Immature natural killer cell (primary cell): ENCODE results near the gene MFAP3L. TPM values are rescaled to one million over a fixed set of nuclear protein-coding genes. Genes with fewer than 3 reads are reported as not detected.

Experiments
- DNase-seq, 3 donors: peaks; one replicate each; pipeline ENCODE4 v3.0.0; 2022; ENCODE audit warnings: mixed read lengths in 1 of 3
- H3K27ac Mint-ChIP-seq, 6 donors: one replicate each; pipeline ENCODE4 v1.8.0; 2020; ENCODE audit warnings: mixed read lengths in 6 of 6, mild to moderate bottlenecking in 5 of 6, inconsistent platforms in 4 of 6, moderate library complexity in 3 of 6
- H3K27me3 Mint-ChIP-seq, 3 donors: one replicate each; pipeline ENCODE4 v1.8.0; 2020 to 2021; ENCODE audit warnings: low read depth in 3 of 3, mild to moderate bottlenecking in 3 of 3, mixed read lengths in 3 of 3, moderate library complexity in 3 of 3, inconsistent platforms in 1 of 3
- H3K36me3 Mint-ChIP-seq, 3 donors: one replicate each; pipeline ENCODE4 v1.8.0; 2020; ENCODE audit warnings: mixed read lengths in 3 of 3, inconsistent platforms in 2 of 3, mild to moderate bottlenecking in 2 of 3
- H3K4me1 Mint-ChIP-seq, 2 donors: one replicate each; pipeline ENCODE4 v1.8.0; 2020; ENCODE audit warnings: inconsistent platforms in 2 of 2, mild to moderate bottlenecking in 2 of 2, mixed read lengths in 2 of 2, moderate library complexity in 1 of 2
- H3K4me3 Mint-ChIP-seq, 5 donors: one replicate each; pipeline ENCODE4 v1.8.0; 2020; ENCODE audit warnings: mild to moderate bottlenecking in 5 of 5, mixed read lengths in 5 of 5, inconsistent platforms in 3 of 5, moderate library complexity in 3 of 5
- H3K9me3 Mint-ChIP-seq, 6 donors: one replicate each; pipeline ENCODE4 v1.8.0; 2020; ENCODE audit warnings: mild to moderate bottlenecking in 6 of 6, mixed read lengths in 6 of 6, inconsistent platforms in 4 of 6, moderate library complexity in 3 of 6
- polyA plus RNA-seq, 3 donors: library from polyadenylated mRNA; unstranded; fragments of 300-500 nt; fragmentation: Illumina TruSeq; gene quantifications; one replicate each; pipeline ENCODE4 v1.2.3, GENCODE V29; 2021

The MFAP3L gene
- polyA plus RNA-seq, 3 donors from 2014 or later: 0.63 to 3.4 (median 2.9) TPM

GRCh38 chr4:170011921-170012628 is 14.1 kb downstream of the MFAP3L start:
- Mint-ChIP-seq H3K27me3 (peaks cover 0 to 8% (median 8%) of the 10 kb centered on the region in 3 donors), H3K36me3 (peaks cover 0 to 4% (median 0%) of the 10 kb centered on the region in 3 donors), H3K27ac (no peak overlapping the region), H3K4me1 (peaks cover 15 to 17% of the 10 kb centered on the region in 2 donors), H3K9me3 (no peaks in the 10 kb centered on the region), H3K4me3 (no peak overlapping the region)
- DNase-seq: no peak

DNA sequence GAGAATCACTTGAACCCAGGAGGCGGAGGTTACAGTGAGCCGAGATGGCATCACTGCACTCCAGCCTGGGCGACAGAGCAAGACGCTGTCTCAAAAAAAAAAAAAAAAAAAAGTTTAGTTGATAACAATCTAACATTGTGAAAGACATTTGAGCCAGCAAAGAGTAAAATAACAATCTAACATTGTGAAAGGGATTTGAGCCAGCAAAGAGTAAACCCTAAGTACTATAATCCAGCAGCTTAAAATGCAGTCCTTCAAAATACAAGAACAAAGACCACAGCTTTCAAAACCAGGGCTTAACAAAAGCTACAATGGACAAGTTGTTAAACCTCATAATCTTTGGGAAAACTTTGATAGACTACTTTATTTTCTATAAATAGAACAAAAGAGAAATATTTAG is 16.9 kb downstream of the MFAP3L start:
- DNase-seq: no peak
- H3K4me3 Mint-ChIP-seq: no peak overlapping the region
- no peak overlapping the region for H3K27ac Mint-ChIP-seq
- peaks cover 15 to 19% of the 10 kb centered on the region in 2 donors for H3K4me1 Mint-ChIP-seq
- peaks cover 0 to 4% (median 0%) of the 10 kb centered on the region in 3 donors for H3K36me3 Mint-ChIP-seq
- peaks cover 0 to 8% (median 7%) of the 10 kb centered on the region in 3 donors for H3K27me3 Mint-ChIP-seq
- H3K9me3 Mint-ChIP-seq: no peaks in the 10 kb centered on the region

DNA sequence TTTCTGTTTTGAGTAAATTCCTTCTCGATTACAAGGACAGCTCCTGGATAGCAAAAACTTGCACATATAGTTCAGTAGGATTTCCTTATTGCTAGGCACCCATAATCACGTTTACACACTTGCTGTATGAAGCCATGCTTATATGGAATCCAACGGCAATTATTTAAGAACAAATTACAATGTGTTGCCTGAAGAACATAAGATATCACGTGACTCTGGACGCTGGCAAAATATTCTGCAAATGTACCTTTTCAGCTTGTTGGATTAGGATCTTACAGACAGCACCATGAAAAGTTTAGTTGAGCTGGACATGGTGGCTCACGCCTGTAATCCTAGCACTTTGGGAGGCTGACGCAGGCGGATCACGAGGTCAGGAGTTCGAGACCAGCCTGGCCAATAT is 17.4 kb downstream of the MFAP3L start:
- Mint-ChIP-seq H3K27me3 (peaks cover 0 to 8% (median 7%) of the 10 kb centered on the region in 3 donors), H3K4me1 (peaks cover 15 to 19% of the 10 kb centered on the region in 2 donors), H3K27ac (no peak overlapping the region), H3K4me3 (no peak overlapping the region), H3K9me3 (no peaks in the 10 kb centered on the region), H3K36me3 (peaks cover 0 to 4% (median 0%) of the 10 kb centered on the region in 3 donors)
- no peak for DNase-seq

DNA sequence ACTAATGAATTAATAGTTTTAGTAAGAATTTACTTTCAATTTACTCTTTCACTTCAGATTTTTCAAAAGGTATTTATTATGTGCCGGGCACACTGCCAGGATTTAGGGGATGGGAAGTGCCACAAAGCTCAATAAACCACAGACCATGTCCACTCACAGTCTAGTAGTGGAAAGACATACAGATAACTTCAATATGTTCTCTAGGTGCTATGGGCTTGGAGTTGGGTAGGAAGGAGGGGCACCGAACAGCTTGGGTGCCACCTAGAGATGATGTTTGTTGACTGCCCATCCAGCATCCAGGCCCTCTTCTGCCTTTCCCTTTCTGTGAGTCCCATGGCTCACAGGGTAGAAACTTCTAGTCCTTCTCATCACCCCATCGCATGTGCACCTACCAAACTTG is 17.8 kb downstream of the MFAP3L start:
- no peak overlapping the region for H3K27ac Mint-ChIP-seq
- peaks cover 0 to 4% (median 0%) of the 10 kb centered on the region in 3 donors for H3K36me3 Mint-ChIP-seq
- no peaks in the 10 kb centered on the region for H3K9me3 Mint-ChIP-seq
- peak overlapping the region in 2 of 5 donors; percentile 18 to 24 for H3K4me3 Mint-ChIP-seq
- H3K27me3 Mint-ChIP-seq: peaks cover 0 to 8% (median 7%) of the 10 kb centered on the region in 3 donors
- DNase-seq: no peak
- peaks cover 15 to 19% of the 10 kb centered on the region in 2 donors for H3K4me1 Mint-ChIP-seq

DNA sequence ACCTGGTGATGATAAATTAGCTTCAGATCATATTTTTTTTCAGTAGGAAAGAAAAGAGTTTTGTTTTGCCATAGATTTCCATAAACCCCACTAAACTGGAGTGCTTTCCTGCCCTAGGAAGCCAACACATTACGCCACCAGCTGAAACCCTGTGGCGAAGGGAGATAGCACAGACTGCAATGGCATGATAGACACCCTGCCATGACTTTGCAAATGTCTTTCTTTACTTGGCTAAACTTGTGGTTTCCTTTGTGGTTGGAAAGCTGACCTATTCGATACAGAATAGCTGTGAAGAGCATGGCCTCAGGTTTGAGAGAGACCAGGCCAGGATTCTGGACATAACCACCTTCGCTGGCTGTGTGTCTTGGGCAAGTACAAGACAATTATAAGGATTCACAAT is 19.1 kb downstream of the MFAP3L start:
- Mint-ChIP-seq H3K4me3 (no peak overlapping the region), H3K4me1 (peaks cover 15 to 19% of the 10 kb centered on the region in 2 donors), H3K27me3 (peaks cover 0 to 8% (median 7%) of the 10 kb centered on the region in 3 donors), H3K9me3 (no peaks in the 10 kb centered on the region), H3K36me3 (peaks cover 0 to 4% (median 0%) of the 10 kb centered on the region in 3 donors), H3K27ac (no peak overlapping the region)
- DNase-seq: no peak

- Mint-ChIP-seq H3K4me1 (peaks cover 15 to 19% of the 10 kb centered on the region in 2 donors), H3K9me3 (no peaks in the 10 kb centered on the region), H3K4me3 (no peak overlapping the region), H3K27me3 (peaks cover 0 to 8% (median 6%) of the 10 kb centered on the region in 3 donors), H3K27ac (no peak overlapping the region), H3K36me3 (peaks cover 0 to 3% (median 0%) of the 10 kb centered on the region in 3 donors)
- DNase-seq: no peak
Measured at GRCh38 chr4:170005472-170005871, 20.7 kb downstream of the MFAP3L start.

- Mint-ChIP-seq H3K27me3 (peaks cover 0 to 5% (median 2%) of the 10 kb centered on the region in 3 donors), H3K9me3 (no peaks in the 10 kb centered on the region), H3K27ac (no peak overlapping the region), H3K4me3 (no peak overlapping the region), H3K4me1 (peaks cover 15 to 19% of the 10 kb centered on the region in 2 donors), H3K36me3 (no peaks in the 10 kb centered on the region)
- no peak for DNase-seq
Measured at GRCh38 chr4:170004651-170005295, 21.4 kb downstream of the MFAP3L start.

DNA sequence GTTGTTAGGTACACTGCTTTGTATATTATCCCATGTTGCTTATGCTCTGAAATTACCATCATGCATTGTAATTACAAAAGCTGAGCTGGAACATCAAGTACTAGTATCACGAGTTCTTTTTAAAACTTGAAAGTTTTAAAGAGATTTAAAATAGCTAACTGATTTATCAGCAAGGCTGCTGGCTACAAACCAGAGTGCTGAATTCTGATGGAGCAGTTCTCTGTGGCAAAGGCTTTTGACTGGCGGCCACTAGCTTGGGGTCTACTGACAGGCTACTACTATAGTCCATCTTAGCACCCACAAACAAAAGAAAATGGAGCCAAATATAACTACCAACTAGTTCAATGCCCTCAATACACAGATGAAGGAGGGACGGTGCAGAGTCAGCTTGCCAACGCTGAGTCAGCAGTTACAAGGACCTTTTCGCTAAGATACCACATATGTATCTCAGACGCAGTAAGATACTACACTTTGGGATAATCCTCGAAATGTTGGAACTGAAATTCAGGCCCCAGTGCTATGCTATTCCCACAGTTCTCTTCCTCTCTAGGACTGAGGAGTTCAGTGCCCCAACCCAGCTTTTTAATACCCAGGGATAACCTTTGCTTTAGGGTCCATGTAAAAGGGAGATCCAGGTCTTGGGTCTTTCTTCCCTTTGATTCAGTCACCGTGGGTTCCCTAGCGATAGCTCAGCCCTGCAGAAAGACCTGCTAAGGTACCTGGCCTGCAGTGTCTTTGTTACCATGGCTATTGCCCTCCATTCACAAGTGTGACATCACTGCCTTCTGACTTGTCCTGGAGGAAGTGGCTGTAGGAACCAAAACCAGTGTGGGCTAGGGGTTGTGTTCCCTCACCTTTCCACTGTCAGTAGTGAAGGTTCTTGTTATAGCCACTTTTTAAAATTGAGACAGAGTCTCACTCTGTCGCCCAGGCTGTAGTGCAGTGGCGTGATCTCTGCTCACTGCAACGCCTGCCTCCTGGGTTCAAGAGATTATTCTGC is 22.8 kb downstream of the MFAP3L start:
- no peak for DNase-seq
- H3K27me3 Mint-ChIP-seq: no peaks in the 10 kb centered on the region
- H3K4me1 Mint-ChIP-seq: peaks cover 11 to 15% of the 10 kb centered on the region in 2 donors
- H3K27ac Mint-ChIP-seq: no peak overlapping the region
- H3K9me3 Mint-ChIP-seq: no peaks in the 10 kb centered on the region
- H3K4me3 Mint-ChIP-seq: no peak overlapping the region
- no peaks in the 10 kb centered on the region for H3K36me3 Mint-ChIP-seq

DNA sequence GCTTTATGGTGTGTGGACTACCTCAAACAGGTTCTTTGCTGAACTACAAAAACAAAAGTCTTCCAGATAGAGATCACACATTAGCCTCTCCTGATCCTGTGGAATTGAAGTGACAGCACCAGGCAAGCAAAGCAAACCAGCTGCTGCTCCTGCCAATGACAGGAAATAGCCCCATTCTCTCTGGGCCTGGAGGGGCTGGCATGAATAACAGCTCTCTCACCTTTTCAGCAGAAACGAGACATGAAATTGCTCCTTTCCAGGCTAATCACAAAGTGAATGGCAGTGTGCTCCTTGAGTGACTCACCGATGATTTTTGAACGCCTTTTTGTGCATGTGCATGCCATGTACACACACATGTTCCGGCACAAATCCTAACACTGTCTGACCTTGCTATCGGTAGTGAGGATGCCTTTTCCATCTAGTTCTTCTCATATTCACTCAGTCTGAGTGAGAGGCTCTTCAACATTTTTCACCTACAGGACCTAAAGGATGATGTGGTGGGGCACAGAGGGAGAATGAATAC is 24.4 kb downstream of the MFAP3L start:
- H3K36me3 Mint-ChIP-seq: no peaks in the 10 kb centered on the region
- H3K27ac Mint-ChIP-seq: no peak overlapping the region
- H3K4me1 Mint-ChIP-seq: no peaks in the 10 kb centered on the region
- no peaks in the 10 kb centered on the region for H3K9me3 Mint-ChIP-seq
- no peak for DNase-seq
- H3K27me3 Mint-ChIP-seq: no peaks in the 10 kb centered on the region
- H3K4me3 Mint-ChIP-seq: no peak overlapping the region

DNA sequence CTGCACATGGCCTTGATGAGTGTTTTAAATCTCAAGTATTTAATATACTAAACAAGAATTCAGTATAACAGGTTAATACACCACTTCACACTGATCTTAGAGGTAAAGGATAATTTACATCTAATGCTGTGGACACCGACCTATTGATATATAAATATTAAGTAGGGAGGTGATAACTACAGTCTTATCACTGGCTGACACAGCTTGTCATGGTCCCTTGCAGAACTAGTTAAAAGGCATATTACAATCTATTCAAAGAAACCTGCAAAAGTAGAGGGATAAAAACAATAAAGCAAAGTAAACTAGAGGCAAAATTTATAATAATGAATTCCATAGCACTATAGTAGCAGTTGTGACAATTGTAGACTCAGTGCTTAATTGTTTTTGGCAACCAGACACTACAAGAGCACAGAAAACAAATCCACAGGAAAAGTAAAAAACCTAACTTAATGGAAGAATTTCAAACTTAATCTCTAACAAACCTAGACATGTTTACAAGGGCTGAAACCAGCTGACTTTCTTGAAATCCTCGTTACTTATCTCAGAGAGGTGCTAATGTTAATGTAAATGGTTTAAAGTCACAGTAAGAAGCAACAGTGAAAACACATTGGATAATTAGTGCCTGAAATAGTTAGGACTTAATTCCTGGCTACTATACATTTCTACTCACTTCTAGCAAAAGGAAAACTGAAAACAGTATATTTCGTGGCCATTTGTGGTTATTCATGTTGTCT is 25.0 kb downstream of the MFAP3L start:
- no peak overlapping the region for H3K27ac Mint-ChIP-seq
- DNase-seq: no peak
- no peaks in the 10 kb centered on the region for H3K36me3 Mint-ChIP-seq
- peaks cover 0 to 3% (median 0%) of the 10 kb centered on the region in 3 donors for H3K27me3 Mint-ChIP-seq
- H3K4me3 Mint-ChIP-seq: no peak overlapping the region
- no peaks in the 10 kb centered on the region for H3K9me3 Mint-ChIP-seq
- H3K4me1 Mint-ChIP-seq: no peaks in the 10 kb centered on the region

DNA sequence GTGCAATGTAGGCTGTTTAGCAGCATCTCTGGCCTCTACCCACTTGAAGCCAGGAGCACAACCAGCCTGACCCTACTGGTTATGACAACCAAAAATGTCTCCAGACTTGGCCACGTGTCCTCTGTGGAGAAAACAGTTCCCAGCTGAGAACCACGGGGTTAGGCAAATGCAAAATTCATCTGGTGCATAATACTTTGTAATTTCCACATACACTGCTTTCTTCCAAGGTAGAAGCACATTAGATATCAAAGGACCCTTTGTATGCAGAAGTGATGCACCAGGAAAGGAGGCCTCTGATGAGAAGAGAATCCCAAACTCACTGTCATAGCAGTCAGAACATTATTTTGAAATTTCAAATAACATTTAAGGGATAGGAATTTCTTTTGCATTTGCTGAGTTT is 26.3 kb downstream of the MFAP3L start:
- no peak for DNase-seq
- Mint-ChIP-seq H3K4me1 (no peaks in the 10 kb centered on the region), H3K36me3 (no peaks in the 10 kb centered on the region), H3K27me3 (peaks cover 0 to 6% (median 2%) of the 10 kb centered on the region in 3 donors), H3K4me3 (no peak overlapping the region), H3K27ac (no peak overlapping the region), H3K9me3 (no peaks in the 10 kb centered on the region)

DNA sequence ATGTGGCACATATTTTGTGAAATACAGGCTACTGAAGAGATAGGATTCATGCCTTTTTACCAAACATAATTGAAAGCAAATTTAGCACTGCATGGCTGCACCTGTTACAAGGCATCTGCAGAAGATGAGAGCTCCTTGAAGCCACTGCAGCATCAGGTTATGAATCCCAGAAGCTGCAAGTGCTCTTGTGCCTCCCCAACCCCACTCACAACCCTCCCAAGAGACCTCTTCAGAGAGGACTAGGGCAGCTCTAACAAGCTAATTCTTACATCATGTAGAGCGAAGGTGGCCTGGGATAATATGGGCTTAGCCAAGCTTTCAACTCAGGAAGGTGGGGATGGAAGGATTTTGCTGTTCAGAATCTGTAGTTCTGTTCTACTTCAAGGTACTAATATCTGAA is 27.2 kb downstream of the MFAP3L start:
- no peak for DNase-seq
- no peaks in the 10 kb centered on the region for H3K9me3 Mint-ChIP-seq
- no peak overlapping the region for H3K4me3 Mint-ChIP-seq
- H3K36me3 Mint-ChIP-seq: no peaks in the 10 kb centered on the region
- H3K27me3 Mint-ChIP-seq: peaks cover 0 to 6% (median 2%) of the 10 kb centered on the region in 3 donors
- H3K27ac Mint-ChIP-seq: no peak overlapping the region
- no peaks in the 10 kb centered on the region for H3K4me1 Mint-ChIP-seq
